ENCODE measurements around the gene CYLD. TPM values are rescaled to one million over a fixed set of nuclear protein-coding genes. Genes with fewer than 3 reads are reported as not detected.

The CYLD gene
- total and polyA plus RNA-seq, 4 experiments from 2014 or later = 206 to 299 (median 274) TPM

DNA sequence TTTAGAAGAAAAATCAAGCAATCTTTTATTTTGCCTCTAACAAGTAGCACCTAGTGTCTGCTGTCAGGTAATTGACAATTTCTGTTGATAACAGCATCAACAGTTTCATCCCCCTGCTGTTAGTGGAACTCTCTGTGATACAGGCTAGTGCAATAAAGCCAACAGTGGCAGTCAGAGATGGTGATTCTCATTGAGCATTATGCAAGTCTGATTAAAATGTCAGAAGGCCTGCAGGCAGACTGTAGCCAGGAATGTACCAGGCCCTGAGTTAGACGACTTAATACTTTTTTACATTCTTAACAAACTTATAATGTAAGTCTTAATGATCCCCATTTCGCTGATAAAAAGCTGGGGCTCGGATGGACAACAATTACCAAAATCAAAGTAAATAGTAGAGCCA lies 14.6 kb downstream of the CYLD start:
- H3K4me3 ChIP-seq (ENCODE audit: low read length in 2 of 2) = no peak overlapping the region
- H3K27me3 ChIP-seq (ENCODE audit: insufficient read depth, low read length) = no peaks in the 10 kb centered on the region
- peaks cover 89% of the 10 kb centered on the region for H3K4me1 ChIP-seq (ENCODE audit: insufficient read depth, low read length)
- no peaks in the 10 kb centered on the region for H3K9me3 ChIP-seq (ENCODE audit: control insufficient read depth in 1 of 2, low read length in 2 of 2)
- peaks cover 50% of the 10 kb centered on the region for H3K36me3 ChIP-seq (ENCODE audit: insufficient read depth, low read length)
- peaks cover 74 to 77% of the 10 kb centered on the region in 2 donors for H3K36me3 Mint-ChIP-seq
- H3K9me3 Mint-ChIP-seq = no peaks in the 10 kb centered on the region
- intact Hi-C loops (cut with micrococcal nuclease) = no loop called here
- no peaks in the 10 kb centered on the region for H3K27me3 Mint-ChIP-seq
- POLR2A ChIA-PET (ENCODE audit: partially characterized antibody) = interaction anchor here (0.7 to 3.1 kb wide), 10 partner anchors 8 to 90 kb away, joined by 3 to 14 read pairs (median 4); partner anchors contain the start of genes CYLD and SNX20
- H3K27ac ChIP-seq (ENCODE audit: low read depth, low read length) = no peak overlapping the region
- peak overlapping the region in 7 of 8 donors; percentile 26 to 76 (median 57) for H3K4me3 Mint-ChIP-seq
- H3K27ac Mint-ChIP-seq = peak overlapping the region in 5 of 7 donors; percentile 22 to 68 (median 63)
- no peak for DNase-seq
- H3K4me1 Mint-ChIP-seq = peaks cover 63 to 92% (median 79%) of the 10 kb centered on the region in 4 donors
- CTCF ChIA-PET (ENCODE audit: partially characterized antibody) = interaction anchor here (0.9 to 7.4 kb wide), 6 partner anchors 9 to 90 kb away, joined by 3 to 45 read pairs (median 5); no protein-coding TSS in a partner anchor

DNA sequence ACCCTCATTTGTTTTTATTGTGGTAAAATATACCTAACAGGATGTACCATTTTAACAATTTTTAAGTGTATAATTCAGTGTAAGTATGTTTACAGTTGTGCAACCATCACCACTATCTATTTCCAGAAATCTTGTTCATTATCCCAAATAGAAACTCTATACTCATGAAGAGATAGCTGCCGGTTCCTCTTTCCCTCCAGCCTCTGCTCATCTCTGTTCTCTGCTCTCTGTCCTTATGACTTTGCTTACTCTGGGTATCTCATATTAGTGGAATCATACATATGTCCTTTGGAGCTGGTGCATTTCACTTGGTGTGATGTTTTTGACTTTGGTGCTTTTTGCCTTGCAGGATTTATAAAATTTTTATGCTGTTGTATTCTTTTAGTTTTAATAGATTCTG lies 19.4 kb downstream of the CYLD start:
- Histone ChIP-seq H3K27ac (ENCODE audit: low read depth, low read length) (no peak overlapping the region), H3K27me3 (ENCODE audit: insufficient read depth, low read length) (no peaks in the 10 kb centered on the region), H3K4me1 (ENCODE audit: insufficient read depth, low read length) (peaks cover 97% of the 10 kb centered on the region), H3K9me3 (ENCODE audit: control insufficient read depth in 1 of 2, low read length in 2 of 2) (no peaks in the 10 kb centered on the region), H3K4me3 (ENCODE audit: low read length in 2 of 2) (peak overlapping the region in 1 of 2 donors; percentile 10), H3K36me3 (ENCODE audit: insufficient read depth, low read length) (peaks cover 32% of the 10 kb centered on the region)
- peaks cover 0 to 6% (median 0%) of the 10 kb centered on the region in 8 donors for H3K9me3 Mint-ChIP-seq
- H3K4me3 Mint-ChIP-seq = peak overlapping the region; percentile 14 to 76 (median 66)
- ChIA-PET POLR2A (ENCODE audit: partially characterized antibody) (interaction anchor here (1.2 to 1.3 kb wide), 2 partner anchors 15 to 20 kb away, joined by 3 to 8 read pairs; no protein-coding TSS in a partner anchor), CTCF (ENCODE audit: partially characterized antibody) (interaction anchor here (0.7 kb wide), 1 partner anchor 12 kb away, joined by 3 read pairs; no protein-coding TSS in a partner anchor)
- H3K4me1 Mint-ChIP-seq = peaks cover 72 to 94% (median 83%) of the 10 kb centered on the region in 4 donors
- H3K36me3 Mint-ChIP-seq = peaks cover 78 to 80% of the 10 kb centered on the region in 2 donors
- H3K27ac Mint-ChIP-seq = peak overlapping the region in 6 of 7 donors; percentile 7 to 83 (median 22)
- H3K27me3 Mint-ChIP-seq = no peaks in the 10 kb centered on the region
- no peak for DNase-seq
- intact Hi-C loops (cut with micrococcal nuclease) = loop anchor here (2.0 to 5.0 kb wide), 2 partner anchors 18 to 36 kb away; no protein-coding TSS in a partner anchor

DNA sequence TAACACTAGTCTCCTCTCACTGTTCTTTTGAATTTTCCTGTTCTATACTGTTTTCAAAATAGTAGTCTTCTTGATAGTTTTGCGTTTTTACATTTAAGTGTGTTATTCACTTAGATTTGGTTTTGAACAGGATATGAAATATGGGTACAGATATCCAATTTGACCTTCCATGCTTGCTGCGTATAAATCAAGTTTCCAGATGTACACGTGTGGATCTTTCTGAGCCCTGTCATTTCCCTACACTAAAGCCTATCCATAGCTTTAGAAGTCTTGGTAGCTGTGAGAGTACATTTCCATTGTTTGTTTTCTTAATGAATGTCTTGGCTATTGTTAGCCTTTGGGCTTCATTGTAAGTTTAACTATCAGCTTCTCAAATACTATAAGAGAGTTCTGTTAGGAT lies 20.4 kb downstream of the CYLD start:
- H3K27me3 ChIP-seq (ENCODE audit: insufficient read depth, low read length) = no peaks in the 10 kb centered on the region
- DNase-seq = no peak
- H3K27me3 Mint-ChIP-seq = no peaks in the 10 kb centered on the region
- peaks cover 32% of the 10 kb centered on the region for H3K36me3 ChIP-seq (ENCODE audit: insufficient read depth, low read length)
- H3K4me3 ChIP-seq (ENCODE audit: low read length in 2 of 2) = no peak overlapping the region
- H3K27ac ChIP-seq (ENCODE audit: low read depth, low read length) = no peak overlapping the region
- peak overlapping the region; percentile 2 to 75 (median 23) for H3K27ac Mint-ChIP-seq
- H3K9me3 ChIP-seq (ENCODE audit: control insufficient read depth in 1 of 2, low read length in 2 of 2) = no peaks in the 10 kb centered on the region
- ChIA-PET POLR2A (ENCODE audit: partially characterized antibody) (interaction anchor here (0.7 to 1.3 kb wide), 5 partner anchors 10 to 83 kb away, joined by 3 to 5 read pairs (median 3); partner anchors contain the start of gene CYLD), CTCF (ENCODE audit: partially characterized antibody) (interaction anchor here (1.0 to 1.5 kb wide), 4 partner anchors 17 to 95 kb away, joined by 3 to 4 read pairs (median 4); no protein-coding TSS in a partner anchor)
- intact Hi-C loops (cut with micrococcal nuclease) = loop anchor here (5.0 kb wide), 1 partner anchor 35 kb away; no protein-coding TSS in a partner anchor
- peak overlapping the region; percentile 3 to 71 (median 63) for H3K4me3 Mint-ChIP-seq
- peaks cover 78% of the 10 kb centered on the region in 2 donors for H3K36me3 Mint-ChIP-seq
- peaks cover 0 to 8% (median 0%) of the 10 kb centered on the region in 8 donors for H3K9me3 Mint-ChIP-seq
- peaks cover 97% of the 10 kb centered on the region for H3K4me1 ChIP-seq (ENCODE audit: insufficient read depth, low read length)
- H3K4me1 Mint-ChIP-seq = peaks cover 71 to 94% (median 83%) of the 10 kb centered on the region in 4 donors

DNA sequence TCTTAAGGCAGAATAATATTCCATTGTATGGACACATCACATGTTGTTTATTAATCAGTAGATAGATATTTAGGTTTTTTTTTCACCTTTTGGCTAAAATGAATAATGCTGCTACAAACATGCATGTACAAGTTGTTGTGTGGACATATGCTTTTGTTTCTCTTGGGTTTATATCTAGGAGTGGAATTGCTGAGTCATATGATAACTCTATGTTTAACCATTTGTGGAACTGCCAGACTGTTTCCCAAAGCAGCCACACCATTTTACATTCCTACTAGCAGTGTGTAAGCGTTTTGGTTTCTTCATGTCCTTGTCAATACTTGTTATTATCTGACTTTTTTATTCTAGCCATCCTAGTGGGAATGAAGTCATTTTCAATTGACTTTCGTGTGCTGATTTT lies 21.3 kb downstream of the CYLD start:
- ChIA-PET POLR2A (ENCODE audit: partially characterized antibody) (interaction anchor here (1.3 kb wide), 2 partner anchors 11 to 22 kb away, joined by 3 to 5 read pairs; partner anchors contain the start of gene CYLD), CTCF (ENCODE audit: partially characterized antibody) (interaction anchor here (1.0 to 1.7 kb wide), 5 partner anchors 16 to 96 kb away, joined by 3 to 8 read pairs (median 4); no protein-coding TSS in a partner anchor)
- Mint-ChIP-seq H3K9me3 (peaks cover 0 to 8% (median 0%) of the 10 kb centered on the region in 8 donors), H3K27ac (peak overlapping the region in 5 of 7 donors; percentile 26 to 77 (median 47)), H3K4me3 (peak overlapping the region in 7 of 8 donors; percentile 6 to 79 (median 71)), H3K27me3 (no peaks in the 10 kb centered on the region), H3K4me1 (peaks cover 71 to 97% (median 84%) of the 10 kb centered on the region in 4 donors), H3K36me3 (peaks cover 77 to 79% of the 10 kb centered on the region in 2 donors)
- Histone ChIP-seq H3K36me3 (ENCODE audit: insufficient read depth, low read length) (peaks cover 32% of the 10 kb centered on the region), H3K4me3 (ENCODE audit: low read length in 2 of 2) (no peak overlapping the region), H3K27me3 (ENCODE audit: insufficient read depth, low read length) (no peaks in the 10 kb centered on the region), H3K4me1 (ENCODE audit: insufficient read depth, low read length) (peaks cover 99% of the 10 kb centered on the region), H3K27ac (ENCODE audit: low read depth, low read length) (no peak overlapping the region), H3K9me3 (ENCODE audit: control insufficient read depth in 1 of 2, low read length in 2 of 2) (no peaks in the 10 kb centered on the region)
- intact Hi-C loops (cut with micrococcal nuclease) = loop anchor here (5.0 kb wide), 1 partner anchor 34 kb away; no protein-coding TSS in a partner anchor
- no peak for DNase-seq

DNA sequence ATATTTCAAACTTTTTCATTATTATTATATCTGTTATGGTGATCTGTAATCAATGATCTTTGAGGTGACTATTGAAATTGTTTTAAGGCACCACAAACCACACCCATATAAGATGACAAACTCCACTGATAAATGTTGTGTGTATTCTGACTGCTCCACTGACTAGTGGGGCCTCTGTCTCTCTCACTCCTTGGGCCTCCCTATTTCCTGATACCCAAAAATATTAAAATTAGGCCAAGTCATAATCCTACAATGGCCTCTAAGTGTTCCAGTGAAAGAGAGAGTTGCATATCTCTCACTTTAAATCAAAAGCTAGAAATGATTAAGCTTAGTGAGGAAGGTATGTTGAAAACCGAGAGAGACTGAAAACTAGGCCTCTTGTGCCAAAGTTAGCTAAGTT lies 23.4 kb downstream of the CYLD start:
- H3K27me3 ChIP-seq (ENCODE audit: insufficient read depth, low read length) = no peaks in the 10 kb centered on the region
- POLR2A ChIA-PET (ENCODE audit: partially characterized antibody) = interaction anchor here (1.0 to 4.2 kb wide), 5 partner anchors 9 to 94 kb away, joined by 3 to 25 read pairs (median 3); no protein-coding TSS in a partner anchor
- intact Hi-C loops (cut with micrococcal nuclease) = no loop called here
- H3K4me3 ChIP-seq (ENCODE audit: low read length in 2 of 2) = no peak overlapping the region
- Mint-ChIP-seq H3K4me1 (peaks cover 74 to 100% (median 88%) of the 10 kb centered on the region in 4 donors), H3K27ac (peak overlapping the region; percentile 3 to 85 (median 42)), H3K9me3 (peaks cover 0 to 8% (median 0%) of the 10 kb centered on the region in 8 donors), H3K4me3 (peak overlapping the region in 5 of 8 donors; percentile 25 to 84 (median 53)), H3K27me3 (no peaks in the 10 kb centered on the region), H3K36me3 (peaks cover 82 to 85% of the 10 kb centered on the region in 2 donors)
- no peak for DNase-seq
- H3K9me3 ChIP-seq (ENCODE audit: control insufficient read depth in 1 of 2, low read length in 2 of 2) = no peaks in the 10 kb centered on the region
- CTCF ChIA-PET (ENCODE audit: partially characterized antibody) = interaction anchor here (0.7 to 2.3 kb wide), 5 partner anchors 8 to 99 kb away, joined by 3 to 10 read pairs (median 7); no protein-coding TSS in a partner anchor
- peaks cover 26% of the 10 kb centered on the region for H3K36me3 ChIP-seq (ENCODE audit: insufficient read depth, low read length)
- peaks cover 99% of the 10 kb centered on the region for H3K4me1 ChIP-seq (ENCODE audit: insufficient read depth, low read length)
- no peak overlapping the region for H3K27ac ChIP-seq (ENCODE audit: low read depth, low read length)

DNA sequence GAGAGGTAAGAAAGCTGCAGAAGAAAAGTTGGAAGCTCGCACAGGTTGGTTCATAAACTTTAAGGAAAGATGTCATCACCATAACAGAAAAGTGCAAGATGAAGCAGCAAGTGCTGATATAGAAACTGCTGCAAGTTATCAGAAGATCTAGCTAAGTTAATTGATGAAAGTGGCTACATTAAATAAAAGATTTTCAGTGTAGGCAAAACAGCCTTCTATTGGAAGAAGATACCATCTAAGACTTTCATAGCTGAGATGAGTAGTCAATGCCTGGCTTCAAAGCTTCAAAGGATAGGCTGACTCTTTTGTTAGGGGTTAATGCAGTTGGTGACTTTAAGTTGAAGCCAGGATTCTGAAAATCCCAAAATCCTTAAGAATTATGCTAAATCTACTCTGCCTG lies 24.0 kb downstream of the CYLD start:
- peaks cover 82 to 84% of the 10 kb centered on the region in 2 donors for H3K36me3 Mint-ChIP-seq
- no peak for DNase-seq
- intact Hi-C loops (cut with micrococcal nuclease) = loop anchor here (2.0 kb wide), 2 partner anchors 13 to 15 kb away; no protein-coding TSS in a partner anchor
- peaks cover 0 to 8% (median 0%) of the 10 kb centered on the region in 8 donors for H3K9me3 Mint-ChIP-seq
- H3K4me3 ChIP-seq (ENCODE audit: low read length in 2 of 2) = no peak overlapping the region
- H3K4me1 ChIP-seq (ENCODE audit: insufficient read depth, low read length) = peaks cover 99% of the 10 kb centered on the region
- H3K27me3 Mint-ChIP-seq = no peaks in the 10 kb centered on the region
- peaks cover 72 to 100% (median 88%) of the 10 kb centered on the region in 4 donors for H3K4me1 Mint-ChIP-seq
- H3K27ac Mint-ChIP-seq = peak overlapping the region in 5 of 7 donors; percentile 47 to 90 (median 85)
- POLR2A ChIA-PET (ENCODE audit: partially characterized antibody) = interaction anchor here (1.0 to 4.2 kb wide), 5 partner anchors 10 to 94 kb away, joined by 3 to 25 read pairs (median 3); no protein-coding TSS in a partner anchor
- no peaks in the 10 kb centered on the region for H3K27me3 ChIP-seq (ENCODE audit: insufficient read depth, low read length)
- peak overlapping the region in 6 of 8 donors; percentile 53 to 84 (median 70) for H3K4me3 Mint-ChIP-seq
- CTCF ChIA-PET (ENCODE audit: partially characterized antibody) = interaction anchor here (0.7 to 2.3 kb wide), 6 partner anchors 9 to 100 kb away, joined by 3 to 10 read pairs (median 5); no protein-coding TSS in a partner anchor
- peaks cover 23% of the 10 kb centered on the region for H3K36me3 ChIP-seq (ENCODE audit: insufficient read depth, low read length)
- no peaks in the 10 kb centered on the region for H3K9me3 ChIP-seq (ENCODE audit: control insufficient read depth in 1 of 2, low read length in 2 of 2)
- no peak overlapping the region for H3K27ac ChIP-seq (ENCODE audit: low read depth, low read length)
